Measurements from ENCODE around the gene WBP4. TPM values are rescaled to one million over a fixed set of nuclear protein-coding genes. Genes with fewer than 3 reads are reported as not detected.

The WBP4 gene
- total RNA-seq, 1 donor from 2014 or later = 8.9 TPM

- no peak overlapping the region for H3K27ac Mint-ChIP-seq (ENCODE audit: unreplicated experiment)
- no peak overlapping the region for H3K4me3 Mint-ChIP-seq (ENCODE audit: unreplicated experiment)
- H3K4me1 Mint-ChIP-seq (ENCODE audit: low read depth, unreplicated experiment) = no peaks in the 10 kb centered on the region
- H3K9me3 Mint-ChIP-seq (ENCODE audit: unreplicated experiment) = no peaks in the 10 kb centered on the region
- no peaks in the 10 kb centered on the region for H3K27me3 Mint-ChIP-seq (ENCODE audit: unreplicated experiment)
- no peak for TF ChIP-seq CTCF (IDR thresholded peaks at IDR 0.05; ENCODE audit: partially characterized antibody, unreplicated experiment)
- no peaks in the 10 kb centered on the region for H3K36me3 Mint-ChIP-seq (ENCODE audit: unreplicated experiment)
- no peak for DNase-seq
Measured at GRCh38 chr13:41017159-41017558, 44.1 kb upstream of the WBP4 start.

- Mint-ChIP-seq H3K36me3 (ENCODE audit: unreplicated experiment) (no peaks in the 10 kb centered on the region), H3K27ac (ENCODE audit: unreplicated experiment) (no peak overlapping the region), H3K4me1 (ENCODE audit: low read depth, unreplicated experiment) (no peaks in the 10 kb centered on the region), H3K27me3 (ENCODE audit: unreplicated experiment) (no peaks in the 10 kb centered on the region), H3K4me3 (ENCODE audit: unreplicated experiment) (no peak overlapping the region), H3K9me3 (ENCODE audit: unreplicated experiment) (no peaks in the 10 kb centered on the region)
- no peak for TF ChIP-seq CTCF (IDR thresholded peaks at IDR 0.05; ENCODE audit: partially characterized antibody, unreplicated experiment)
- DNase-seq = no peak
Measured at GRCh38 chr13:41017817-41018601, 43.3 kb upstream of the WBP4 start.

GRCh38 chr13:41018602-41018948, 42.7 kb upstream of the WBP4 start:
- no peak overlapping the region for H3K4me3 Mint-ChIP-seq (ENCODE audit: unreplicated experiment)
- no peaks in the 10 kb centered on the region for H3K4me1 Mint-ChIP-seq (ENCODE audit: low read depth, unreplicated experiment)
- H3K27me3 Mint-ChIP-seq (ENCODE audit: unreplicated experiment) = no peaks in the 10 kb centered on the region
- no peak overlapping the region for H3K27ac Mint-ChIP-seq (ENCODE audit: unreplicated experiment)
- no peaks in the 10 kb centered on the region for H3K36me3 Mint-ChIP-seq (ENCODE audit: unreplicated experiment)
- H3K9me3 Mint-ChIP-seq (ENCODE audit: unreplicated experiment) = no peaks in the 10 kb centered on the region
- DNase-seq = no peak
- TF ChIP-seq CTCF (IDR thresholded peaks at IDR 0.05; ENCODE audit: partially characterized antibody, unreplicated experiment) = no peak

- H3K9me3 Mint-ChIP-seq (ENCODE audit: unreplicated experiment) = no peaks in the 10 kb centered on the region
- no peak for TF ChIP-seq CTCF (IDR thresholded peaks at IDR 0.05; ENCODE audit: partially characterized antibody, unreplicated experiment)
- no peaks in the 10 kb centered on the region for H3K27me3 Mint-ChIP-seq (ENCODE audit: unreplicated experiment)
- no peak within 1 kb of the TSS for H3K27ac Mint-ChIP-seq (ENCODE audit: unreplicated experiment)
- H3K4me3 Mint-ChIP-seq (ENCODE audit: unreplicated experiment) = no peak within 1 kb of the TSS
- no peaks in the 10 kb centered on the region for H3K4me1 Mint-ChIP-seq (ENCODE audit: low read depth, unreplicated experiment)
- no peaks in the 10 kb centered on the region for H3K36me3 Mint-ChIP-seq (ENCODE audit: unreplicated experiment)
- DNase-seq = no peak
Measured at GRCh38 chr13:41019011-41019487, 42.3 kb upstream of the WBP4 start, which contains the start of gene ELF1. ELF1 (minus strand) TSS chr13:41019316; CDS start chr13:40982054, 37,262 bp downstream.

- Mint-ChIP-seq H3K36me3 (ENCODE audit: unreplicated experiment) (no peaks in the 10 kb centered on the region), H3K27ac (ENCODE audit: unreplicated experiment) (no peak overlapping the region), H3K27me3 (ENCODE audit: unreplicated experiment) (no peaks in the 10 kb centered on the region), H3K4me3 (ENCODE audit: unreplicated experiment) (no peak overlapping the region), H3K9me3 (ENCODE audit: unreplicated experiment) (no peaks in the 10 kb centered on the region), H3K4me1 (ENCODE audit: low read depth, unreplicated experiment) (no peaks in the 10 kb centered on the region)
- TF ChIP-seq CTCF (IDR thresholded peaks at IDR 0.05; ENCODE audit: partially characterized antibody, unreplicated experiment) = no peak
- no peak for DNase-seq
Measured at GRCh38 chr13:41019578-41020347, 41.5 kb upstream of the WBP4 start.

Data from glutamatergic neuron (in vitro differentiated cells).